ENCODE measurements around the gene GTF3C5.
"Not testable (repeated sequence)": the region's sequence is repeated elsewhere in the genome, so short reads cannot be mapped to it uniquely, and the experiment has no call there.

The GTF3C5 gene

GRCh38 chr9:132995879-132996278, 34.9 kb upstream of the GTF3C5 start:
- no peak for DNase-seq (ENCODE audit: low spot score)

GRCh38 chr9:132996526-132996925, 34.3 kb upstream of the GTF3C5 start:
- DNase-seq (ENCODE audit: low spot score), result no peak

- no peak for DNase-seq (ENCODE audit: low spot score)
These were observed 33.2 kb upstream of the GTF3C5 start for GRCh38 chr9:132997591-132997990.

GRCh38 chr9:132998221-132998620, 32.6 kb upstream of the GTF3C5 start:
- not testable (repeated sequence) for DNase-seq (ENCODE audit: low spot score)

- DNase-seq (ENCODE audit: low spot score), result no peak
These were observed 31.8 kb upstream of the GTF3C5 start for GRCh38 chr9:132998831-132999635.

- no peak for DNase-seq (ENCODE audit: low spot score)
These were observed 28.4 kb upstream of the GTF3C5 start for GRCh38 chr9:133002147-133003070.

- DNase-seq (ENCODE audit: low spot score), result no peak
These were observed 27.7 kb upstream of the GTF3C5 start for GRCh38 chr9:133003071-133003461.

GRCh38 chr9:133003671-133004090, 27.1 kb upstream of the GTF3C5 start:
- no peak for DNase-seq (ENCODE audit: low spot score)

GRCh38 chr9:133004091-133004998, 26.5 kb upstream of the GTF3C5 start:
- no peak for DNase-seq (ENCODE audit: low spot score)

- DNase-seq (ENCODE audit: low spot score), result no peak
These were observed 25.6 kb upstream of the GTF3C5 start for GRCh38 chr9:133004999-133005760.

- no peak for DNase-seq (ENCODE audit: low spot score)
These were observed 24.8 kb upstream of the GTF3C5 start for GRCh38 chr9:133005957-133006356.

- no peak for DNase-seq (ENCODE audit: low spot score)
These were observed 24.0 kb upstream of the GTF3C5 start for GRCh38 chr9:133006731-133007352.

- DNase-seq (ENCODE audit: low spot score), result no peak
These were observed 22.4 kb upstream of the GTF3C5 start for GRCh38 chr9:133008406-133008805.

GRCh38 chr9:133008824-133009223, 22.0 kb upstream of the GTF3C5 start:
- no peak for DNase-seq (ENCODE audit: low spot score)

- no peak for DNase-seq (ENCODE audit: low spot score)
These were observed 20.8 kb upstream of the GTF3C5 start for GRCh38 chr9:133009906-133010582.

- no peak for DNase-seq (ENCODE audit: low spot score)
These were observed 16.1 kb upstream of the GTF3C5 start for GRCh38 chr9:133014696-133015095.

- no peak for DNase-seq (ENCODE audit: low spot score)
These were observed 7.5 kb upstream of the GTF3C5 start for GRCh38 chr9:133023117-133023890.

- DNase-seq (ENCODE audit: low spot score), result no peak
These were observed 4.4 kb upstream of the GTF3C5 start for GRCh38 chr9:133026426-133026825.

- DNase-seq (ENCODE audit: low spot score), result no peak
These were observed 3.7 kb upstream of the GTF3C5 start for GRCh38 chr9:133027134-133027533.

Measured in globus pallidus (tissue), 1 donor.